ENCODE measurements around the gene RFT1. TPM values are rescaled to one million over a fixed set of nuclear protein-coding genes. Genes with fewer than 3 reads are reported as not detected.

The RFT1 gene
- total RNA-seq, 1 experiment from 2014 or later, result 35.7 TPM

- TF ChIP-seq, protein P1, sequence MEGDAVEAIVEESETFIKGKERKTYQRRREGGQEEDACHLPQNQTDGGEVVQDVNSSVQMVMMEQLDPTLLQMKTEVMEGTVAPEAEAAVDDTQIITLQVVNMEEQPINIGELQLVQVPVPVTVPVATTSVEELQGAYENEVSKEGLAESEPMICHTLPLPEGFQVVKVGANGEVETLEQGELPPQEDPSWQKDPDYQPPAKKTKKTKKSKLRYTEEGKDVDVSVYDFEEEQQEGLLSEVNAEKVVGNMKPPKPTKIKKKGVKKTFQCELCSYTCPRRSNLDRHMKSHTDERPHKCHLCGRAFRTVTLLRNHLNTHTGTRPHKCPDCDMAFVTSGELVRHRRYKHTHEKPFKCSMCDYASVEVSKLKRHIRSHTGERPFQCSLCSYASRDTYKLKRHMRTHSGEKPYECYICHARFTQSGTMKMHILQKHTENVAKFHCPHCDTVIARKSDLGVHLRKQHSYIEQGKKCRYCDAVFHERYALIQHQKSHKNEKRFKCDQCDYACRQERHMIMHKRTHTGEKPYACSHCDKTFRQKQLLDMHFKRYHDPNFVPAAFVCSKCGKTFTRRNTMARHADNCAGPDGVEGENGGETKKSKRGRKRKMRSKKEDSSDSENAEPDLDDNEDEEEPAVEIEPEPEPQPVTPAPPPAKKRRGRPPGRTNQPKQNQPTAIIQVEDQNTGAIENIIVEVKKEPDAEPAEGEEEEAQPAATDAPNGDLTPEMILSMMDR (IDR thresholded peaks at IDR 0.05; ENCODE audit: insufficient read depth in 1 of 2, low read depth in 1 of 2, low read length in 1 of 2, severe bottlenecking in 1 of 2, unreplicated experiment in 1 of 2), result no peak
- H3K27ac Mint-ChIP-seq (ENCODE audit: unreplicated experiment), result peak overlapping the region; percentile 73
- POLR2A ChIA-PET, result no interaction called here
- no peaks in the 10 kb centered on the region for H3K27me3 Mint-ChIP-seq (ENCODE audit: insufficient read depth, unreplicated experiment)
- H3K27me3 ChIP-seq (replicated peaks; ENCODE audit: control insufficient read depth, insufficient read depth, low read length), result no peaks in the 10 kb centered on the region
- no peak for DNase-seq
- BruUV-seq (replicated peaks), result no TSS peak
- intact Hi-C loops (cut with micrococcal nuclease; ENCODE audit: unreplicated experiment), result no loop called here
- H3K4me3 ChIP-seq (ENCODE audit: low read depth, low read length), result no peak overlapping the region
- CTCF ChIA-PET, result no interaction called here
- no peaks in the 10 kb centered on the region for H3K9me3 Mint-ChIP-seq (ENCODE audit: unreplicated experiment)
- no peaks in the 10 kb centered on the region for H3K36me3 Mint-ChIP-seq (ENCODE audit: insufficient read depth, unreplicated experiment)
- peaks cover 46% of the 10 kb centered on the region for H3K4me1 Mint-ChIP-seq (ENCODE audit: low read depth, unreplicated experiment)
- H3K4me1 ChIP-seq, result peaks cover 88% of the 10 kb centered on the region
- no peaks in the 10 kb centered on the region for H3K36me3 ChIP-seq (ENCODE audit: control insufficient read depth, insufficient read depth, low read length)
- H3K9me3 ChIP-seq, result no peaks in the 10 kb centered on the region
- no peak overlapping the region for H3K4me3 Mint-ChIP-seq (ENCODE audit: unreplicated experiment)
Measured at GRCh38 chr3:53038679-53039375, 91.4 kb downstream of the RFT1 start.

Other genes with a start within 250 kb of the RFT1 start
- gene STIMATE, start 232.9 kb downstream of the RFT1 start, total RNA-seq (2022), result 13.5 and 13.9 TPM in 2 replicates
- 45.3 and 47.4 TPM in 2 replicates for gene SFMBT1, start 84.4 kb downstream of the RFT1 start, total RNA-seq (2022)
- gene PRKCD, start 30.8 kb upstream of the RFT1 start, total RNA-seq (2022), result 30.9 and 31.5 TPM in 2 replicates
- gene TKT, start 125.6 kb upstream of the RFT1 start, total RNA-seq (2022), result 339 and 381 TPM in 2 replicates
- 32.5 and 32.9 TPM in 2 replicates for gene DCP1A, start 217.1 kb upstream of the RFT1 start, total RNA-seq (2022)

All from Caco-2 (cell line).